ENCODE results near the gene DHX58.

DHX58 gene

GRCh38 chr17:42130310-42130936 is 17.9 kb upstream of the DHX58 start:
- in situ Hi-C loops (cut with HindIII; ENCODE audit: low sequenced_read_pairs), result no loop called here

DNA sequence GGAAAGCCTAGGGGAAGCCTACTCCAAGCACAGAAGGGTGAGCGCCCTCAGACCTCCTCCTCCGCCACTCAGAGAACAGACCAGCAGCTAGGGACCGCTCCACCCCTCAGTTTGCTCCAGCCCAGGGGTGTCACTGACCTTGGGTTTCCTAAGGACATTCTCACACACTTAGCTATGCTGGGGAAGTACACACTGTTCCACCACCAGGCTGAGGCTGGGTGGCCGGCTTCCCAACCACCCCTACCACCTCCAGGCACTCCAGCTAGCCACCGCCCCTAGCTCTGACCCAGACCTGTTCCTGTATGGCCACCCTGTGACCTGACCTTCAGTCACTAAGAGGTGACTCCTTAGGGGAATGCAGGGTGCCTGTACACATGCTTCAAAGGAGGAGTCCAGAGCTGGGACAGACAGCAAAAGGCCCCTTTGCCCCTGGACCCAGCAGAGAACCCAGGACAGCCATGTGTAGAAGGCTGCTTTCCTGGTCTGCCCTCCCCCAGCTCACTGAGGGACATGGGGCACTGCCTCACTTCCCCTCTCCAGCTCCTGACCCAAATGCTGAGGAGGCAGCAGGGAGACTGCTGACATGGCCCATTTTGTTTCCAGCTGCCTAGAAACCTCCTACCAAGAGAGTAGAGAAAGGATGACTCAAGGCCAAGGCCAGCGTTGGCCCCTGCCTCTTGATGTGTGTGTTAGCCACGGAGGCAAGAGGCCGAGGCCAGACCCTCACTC is 16.8 kb upstream of the DHX58 start:
- in situ Hi-C loops (cut with HindIII; ENCODE audit: low sequenced_read_pairs), result no loop called here

DNA sequence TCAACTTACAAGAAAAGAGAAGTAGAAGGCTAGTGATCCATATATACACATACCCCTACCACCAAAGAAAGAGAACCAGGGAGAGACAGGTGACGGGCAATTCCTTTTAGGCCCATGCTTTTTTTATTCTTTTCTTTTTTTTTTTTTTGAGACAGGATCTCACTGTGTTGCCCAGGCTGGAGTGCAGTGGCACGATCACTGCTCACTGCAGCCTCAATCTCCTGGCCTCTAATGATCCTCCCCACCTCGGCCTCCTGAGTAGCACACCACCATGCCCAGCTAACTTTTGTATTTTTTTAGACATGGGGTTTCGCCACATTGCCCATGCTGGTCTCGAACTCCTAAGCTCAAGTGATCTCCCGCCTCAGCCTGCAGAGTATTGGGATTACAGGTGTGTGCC is 14.9 kb upstream of the DHX58 start:
- in situ Hi-C loops (cut with HindIII; ENCODE audit: low sequenced_read_pairs), result no loop called here

DNA sequence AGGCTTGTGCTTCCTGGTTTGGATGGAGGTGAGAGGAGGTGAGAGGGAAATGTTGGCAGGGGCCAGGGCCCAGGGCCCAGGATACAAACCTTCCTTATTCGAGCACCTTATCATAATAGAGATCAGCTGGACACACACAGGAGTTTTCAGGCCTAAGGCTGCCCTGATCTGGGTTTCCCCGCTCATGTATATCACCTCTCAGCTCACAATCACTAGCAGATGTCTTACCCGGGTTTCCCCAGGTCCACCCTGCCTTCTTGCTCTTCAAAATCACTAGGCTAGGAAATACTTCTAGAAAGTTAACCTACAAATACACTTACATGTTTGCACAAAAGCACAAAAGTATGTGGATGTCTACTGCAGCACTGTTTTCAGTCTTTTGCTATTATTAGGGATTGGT is 14.3 kb upstream of the DHX58 start:
- in situ Hi-C loops (cut with HindIII; ENCODE audit: low sequenced_read_pairs), result no loop called here

GRCh38 chr17:42125565-42125964 is 13.1 kb upstream of the DHX58 start:
- in situ Hi-C loops (cut with HindIII; ENCODE audit: low sequenced_read_pairs), result no loop called here

- in situ Hi-C loops (cut with HindIII; ENCODE audit: low sequenced_read_pairs), result no loop called here
These were observed 11.7 kb upstream of the DHX58 start for GRCh38 chr17:42124256-42124655.

DNA sequence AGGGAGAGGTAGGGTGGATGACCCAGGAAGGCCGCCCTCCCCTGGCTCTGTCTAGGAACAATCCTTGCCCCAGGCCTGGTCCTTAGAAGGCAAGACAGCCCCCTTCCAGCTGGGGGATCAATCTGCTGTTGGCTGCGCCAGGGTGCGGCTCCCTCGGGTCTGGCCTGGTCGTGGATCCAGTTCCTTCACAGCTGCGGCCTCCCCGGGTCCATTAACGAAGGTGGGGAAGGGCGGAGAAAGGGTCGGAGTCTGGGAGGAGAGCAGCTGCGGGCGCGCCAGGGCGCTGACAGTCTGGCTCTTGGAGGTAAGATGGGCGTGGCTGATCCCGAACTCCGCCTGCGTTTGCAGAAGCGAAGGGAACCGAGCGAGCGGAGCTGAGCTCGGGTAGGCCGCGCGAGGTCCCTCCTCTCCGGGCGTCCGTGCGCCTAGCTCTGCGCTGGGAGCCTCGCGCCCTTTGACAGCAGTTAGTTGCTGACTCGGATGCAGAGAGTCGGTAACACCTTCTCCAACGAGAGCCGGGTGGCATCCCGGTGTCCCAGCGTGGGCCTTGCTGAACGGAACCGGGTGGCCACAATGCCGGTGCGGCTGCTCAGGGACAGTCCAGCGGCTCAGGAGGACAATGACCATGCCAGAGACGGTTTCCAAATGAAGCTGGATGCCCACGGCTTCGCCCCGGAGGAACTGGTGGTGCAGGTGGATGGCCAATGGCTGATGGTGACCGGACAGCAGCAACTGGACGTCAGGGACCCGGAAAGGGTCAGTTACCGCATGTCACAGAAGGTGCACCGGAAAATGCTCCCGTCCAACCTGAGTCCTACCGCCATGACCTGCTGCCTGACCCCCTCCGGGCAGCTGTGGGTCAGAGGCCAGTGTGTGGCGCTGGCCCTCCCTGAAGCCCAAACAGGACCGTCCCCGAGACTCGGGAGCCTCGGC is 10.1 kb upstream of the DHX58 start, which contains the start of gene HSPB9:
HSPB9 (plus strand) TSS at position 434 of the 933 bp plus-strand sequence; CDS start at position 481, 47 bp downstream.
- in situ Hi-C loops (cut with HindIII; ENCODE audit: low sequenced_read_pairs), result no loop called here

- in situ Hi-C loops (cut with HindIII; ENCODE audit: low sequenced_read_pairs), result no loop called here
These were observed 8.6 kb upstream of the DHX58 start, which contains the start of gene KAT2A for GRCh38 chr17:42120770-42121769. KAT2A (minus strand) TSS chr17:42121367; CDS start chr17:42121304, 63 bp downstream.

GRCh38 chr17:42120161-42120769 is 7.8 kb upstream of the DHX58 start:
- in situ Hi-C loops (cut with HindIII; ENCODE audit: low sequenced_read_pairs), result no loop called here

DNA sequence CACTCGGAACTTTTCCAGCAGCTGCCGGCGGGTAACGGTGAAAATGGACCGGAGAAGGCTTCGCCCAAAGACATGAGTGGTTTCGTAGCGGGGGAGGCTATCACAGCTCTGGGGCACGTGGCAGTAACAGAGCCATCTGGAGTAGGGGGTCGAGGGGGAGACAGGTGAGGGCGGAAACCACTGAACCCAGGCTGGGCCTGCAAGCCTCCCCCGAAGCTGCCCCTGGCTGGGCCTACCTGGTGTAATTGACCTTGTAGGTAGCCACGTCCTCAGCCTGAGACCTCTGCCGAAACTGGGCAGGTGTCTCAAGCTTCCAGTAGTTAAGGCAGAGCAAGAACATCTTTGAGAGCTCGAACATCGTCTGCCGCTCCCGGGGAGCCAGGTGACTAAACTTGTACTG is 6.8 kb upstream of the DHX58 start:
- in situ Hi-C loops (cut with HindIII; ENCODE audit: low sequenced_read_pairs), result no loop called here

DNA sequence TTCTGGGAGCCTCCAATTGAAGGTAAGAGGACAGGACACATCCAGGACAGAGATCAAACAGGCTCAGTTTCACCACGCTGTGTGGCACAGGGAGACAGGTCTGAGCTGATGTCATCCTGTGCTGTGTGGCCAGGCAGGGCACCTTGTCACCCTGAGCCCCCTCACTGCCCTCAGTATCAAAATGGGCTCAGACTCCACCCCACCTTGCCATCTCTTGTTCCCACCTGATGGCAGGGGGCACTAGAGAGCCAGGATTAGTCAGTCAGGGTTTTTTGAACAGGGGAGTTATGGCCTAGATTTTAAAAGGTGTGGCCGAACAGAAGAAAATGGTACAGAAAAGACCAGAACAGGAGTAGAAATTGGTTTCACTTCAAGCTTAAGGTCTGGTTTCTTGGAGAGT is 6.0 kb upstream of the DHX58 start:
- in situ Hi-C loops (cut with HindIII; ENCODE audit: low sequenced_read_pairs), result no loop called here

DNA sequence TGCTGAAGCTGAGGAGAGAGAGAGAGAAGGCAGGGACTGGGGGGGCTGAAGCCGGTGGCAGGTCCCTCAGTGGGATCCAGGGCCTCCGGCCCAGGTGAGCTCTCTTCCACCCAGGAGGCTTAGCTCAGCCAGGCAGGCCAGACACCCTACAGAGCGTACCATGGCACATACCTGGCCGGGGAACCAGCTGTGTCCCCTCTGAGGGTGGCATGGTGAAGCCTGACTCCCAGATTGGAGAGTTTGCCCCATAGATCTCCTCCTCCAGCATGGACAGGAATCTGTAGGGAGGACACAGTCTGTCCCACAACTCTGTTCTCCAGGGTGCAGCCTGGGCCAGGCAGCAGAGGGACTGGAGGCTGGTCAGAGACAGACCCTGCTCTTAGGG is 5.6 kb upstream of the DHX58 start:
- in situ Hi-C loops (cut with HindIII; ENCODE audit: low sequenced_read_pairs), result no loop called here

- in situ Hi-C loops (cut with HindIII; ENCODE audit: low sequenced_read_pairs), result no loop called here
These were observed 5.0 kb upstream of the DHX58 start for GRCh38 chr17:42117397-42118125.

GRCh38 chr17:42116705-42117396 is 4.3 kb upstream of the DHX58 start:
- in situ Hi-C loops (cut with HindIII; ENCODE audit: low sequenced_read_pairs), result no loop called here

GRCh38 chr17:42114118-42114517 is 1.6 kb upstream of the DHX58 start:
- in situ Hi-C loops (cut with HindIII; ENCODE audit: low sequenced_read_pairs), result no loop called here

DNA sequence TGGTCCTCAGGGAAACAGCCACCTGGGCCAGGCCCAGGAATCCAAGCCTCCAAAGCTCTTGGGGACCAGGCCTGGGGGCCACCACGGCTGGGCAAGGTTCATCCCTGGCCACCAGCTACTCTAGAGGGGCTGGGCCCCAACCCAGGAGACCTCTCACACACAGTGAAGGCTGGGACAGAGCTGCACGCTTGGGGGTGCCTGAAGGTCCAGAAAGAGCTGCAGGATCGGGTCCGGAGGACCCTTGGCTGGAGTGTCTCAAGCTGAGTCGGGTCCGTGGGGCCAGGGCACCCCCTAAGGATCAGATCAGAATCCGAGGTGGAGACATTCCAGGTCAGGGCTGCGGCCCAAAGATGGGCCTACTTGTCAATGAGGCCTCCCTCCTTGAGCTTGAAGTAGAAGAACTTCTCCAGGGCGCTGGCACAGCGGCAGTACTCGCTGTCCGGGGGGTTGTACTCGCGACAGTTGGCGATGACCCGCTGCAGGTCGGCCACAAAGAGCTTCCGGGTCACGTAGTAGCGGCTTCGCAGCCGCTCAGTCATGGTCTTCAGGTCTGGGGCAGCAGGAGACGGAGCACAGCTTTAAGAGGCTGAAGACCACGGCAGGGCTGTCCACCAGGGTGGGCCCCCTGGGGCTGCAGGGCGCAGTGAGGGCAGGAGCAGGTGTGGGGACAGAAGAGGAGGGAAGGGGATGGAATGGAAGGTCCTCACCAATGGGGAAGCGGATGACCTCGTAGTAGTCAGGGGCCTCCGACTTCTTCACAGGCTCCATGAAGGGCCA is 967 bp upstream of the DHX58 start:
- in situ Hi-C loops (cut with HindIII; ENCODE audit: low sequenced_read_pairs), result no loop called here

GRCh38 chr17:42111871-42112551 is 503 bp downstream of the DHX58 start:
- in situ Hi-C loops (cut with HindIII; ENCODE audit: low sequenced_read_pairs), result no loop called here
